Measurements from ENCODE around the gene RAB14.

GRCh38 chr9:121154782-121155181 is 46.9 kb downstream of the RAB14 start:
- no peak for TF ChIP-seq GATA2 (IDR thresholded peaks at IDR 0.05; ENCODE audit: low read depth, low read length)
- TF ChIP-seq GATA3 (IDR thresholded peaks at IDR 0.05; ENCODE audit: low read depth, low read length) = no peak

Measured in SH-SY5Y (cell line).